GM12875 (cell line): ENCODE measurements around the gene UBP1.
"Not testable (repeated sequence)": the region's sequence is repeated elsewhere in the genome, so short reads cannot be mapped to it uniquely, and the experiment has no call there.

Source experiments
- H3K4me3 ChIP-seq: one replicate; pipeline ENCODE4 v1.5.1; 2011; ENCODE audit warnings: low read depth, low read length, control low read depth
- TF ChIP-seq, protein P1 (sequence below): IDR thresholded peaks from 2 replicates; pipeline ENCODE4 v1.5.1; 2011; ENCODE audit warnings: low read depth, mild to moderate bottlenecking, control low read depth, inconsistent platforms, low read length, moderate library complexity, borderline replicate concordance; ENCODE audit not compliant: insufficient read depth

The UBP1 gene

DNA sequence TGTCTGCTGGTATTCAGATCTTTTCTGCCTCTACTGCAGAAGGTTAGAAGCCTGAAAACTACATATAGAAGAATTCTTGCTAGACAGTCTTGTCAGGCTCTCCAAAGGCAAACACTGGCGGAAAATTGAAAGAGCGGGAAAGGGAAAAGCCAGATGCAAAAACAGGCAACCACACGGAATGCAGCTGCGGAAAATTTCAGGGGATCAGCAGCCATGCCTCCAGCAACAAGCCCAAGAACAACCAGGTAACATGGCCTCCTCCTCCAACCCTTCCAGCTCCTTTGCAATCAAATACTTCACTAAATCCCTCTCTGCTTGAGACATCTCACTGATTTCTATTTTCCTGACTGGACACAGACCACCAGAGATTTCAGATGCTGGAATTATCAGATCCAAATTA is 9.6 kb downstream of the UBP1 start:
- H3K4me3 ChIP-seq, result no peak overlapping the region
- TF ChIP-seq, protein P1, sequence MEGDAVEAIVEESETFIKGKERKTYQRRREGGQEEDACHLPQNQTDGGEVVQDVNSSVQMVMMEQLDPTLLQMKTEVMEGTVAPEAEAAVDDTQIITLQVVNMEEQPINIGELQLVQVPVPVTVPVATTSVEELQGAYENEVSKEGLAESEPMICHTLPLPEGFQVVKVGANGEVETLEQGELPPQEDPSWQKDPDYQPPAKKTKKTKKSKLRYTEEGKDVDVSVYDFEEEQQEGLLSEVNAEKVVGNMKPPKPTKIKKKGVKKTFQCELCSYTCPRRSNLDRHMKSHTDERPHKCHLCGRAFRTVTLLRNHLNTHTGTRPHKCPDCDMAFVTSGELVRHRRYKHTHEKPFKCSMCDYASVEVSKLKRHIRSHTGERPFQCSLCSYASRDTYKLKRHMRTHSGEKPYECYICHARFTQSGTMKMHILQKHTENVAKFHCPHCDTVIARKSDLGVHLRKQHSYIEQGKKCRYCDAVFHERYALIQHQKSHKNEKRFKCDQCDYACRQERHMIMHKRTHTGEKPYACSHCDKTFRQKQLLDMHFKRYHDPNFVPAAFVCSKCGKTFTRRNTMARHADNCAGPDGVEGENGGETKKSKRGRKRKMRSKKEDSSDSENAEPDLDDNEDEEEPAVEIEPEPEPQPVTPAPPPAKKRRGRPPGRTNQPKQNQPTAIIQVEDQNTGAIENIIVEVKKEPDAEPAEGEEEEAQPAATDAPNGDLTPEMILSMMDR, result no peak

DNA sequence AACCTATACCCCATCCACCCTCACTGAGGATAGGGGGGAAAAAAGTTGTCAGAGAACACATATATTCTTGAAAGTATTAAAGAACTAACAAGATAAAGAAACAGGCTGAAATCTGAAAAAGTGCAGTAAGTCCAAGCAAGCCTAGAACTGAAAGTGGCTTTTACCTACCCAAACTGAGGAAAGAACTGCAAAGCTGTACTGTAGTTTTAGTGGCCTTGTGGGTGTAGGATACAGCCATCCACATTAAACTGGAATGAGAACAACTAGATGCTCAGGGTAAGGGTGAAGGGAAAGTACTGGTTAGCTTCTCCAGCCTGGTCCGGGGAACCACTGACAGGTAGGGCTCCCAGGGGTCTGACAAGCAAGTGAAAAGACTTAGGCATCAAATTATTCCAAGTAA is 10.1 kb downstream of the UBP1 start:
- TF ChIP-seq, protein P1, result no peak
- no peak overlapping the region for H3K4me3 ChIP-seq

DNA sequence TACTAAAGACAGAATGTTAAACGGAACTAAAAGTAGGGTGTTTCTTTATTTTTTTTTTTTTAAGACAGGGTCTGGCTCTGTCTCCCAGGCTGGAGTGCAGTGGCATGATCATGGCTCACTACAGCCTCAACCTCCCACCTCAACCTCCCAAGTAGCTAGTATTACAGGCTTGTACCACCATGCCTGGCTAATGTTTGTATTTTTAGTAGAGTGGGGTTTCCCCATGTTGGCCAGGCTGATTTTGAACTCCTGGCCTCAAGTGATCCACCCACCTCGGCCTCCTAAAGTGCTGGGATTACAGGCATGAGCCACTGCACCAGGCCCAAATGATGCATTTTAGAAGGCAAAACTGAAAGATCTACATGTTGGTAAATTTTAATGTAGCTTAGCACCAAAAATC is 10.9 kb downstream of the UBP1 start:
- H3K4me3 ChIP-seq, result not testable (repeated sequence)

DNA sequence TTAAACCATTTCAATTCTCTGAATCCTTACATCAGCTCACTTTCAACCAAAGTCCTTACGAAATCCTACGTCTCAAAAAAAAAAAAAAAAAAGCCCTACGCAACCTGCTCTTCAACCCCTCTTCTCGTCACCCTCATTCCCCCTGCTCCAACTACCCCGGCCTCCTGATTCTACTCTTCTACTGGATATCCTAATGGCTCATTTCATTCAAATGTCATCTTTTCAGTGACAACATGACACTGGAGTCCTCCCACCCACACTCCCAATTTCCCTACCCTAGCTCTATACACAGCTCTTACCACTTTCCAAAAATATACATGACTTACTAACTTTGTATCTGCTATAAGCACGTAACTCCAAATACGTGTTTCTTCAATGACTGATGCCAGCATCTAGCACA is 11.5 kb downstream of the UBP1 start:
- TF ChIP-seq, protein P1, result no peak
- no peak overlapping the region for H3K4me3 ChIP-seq

DNA sequence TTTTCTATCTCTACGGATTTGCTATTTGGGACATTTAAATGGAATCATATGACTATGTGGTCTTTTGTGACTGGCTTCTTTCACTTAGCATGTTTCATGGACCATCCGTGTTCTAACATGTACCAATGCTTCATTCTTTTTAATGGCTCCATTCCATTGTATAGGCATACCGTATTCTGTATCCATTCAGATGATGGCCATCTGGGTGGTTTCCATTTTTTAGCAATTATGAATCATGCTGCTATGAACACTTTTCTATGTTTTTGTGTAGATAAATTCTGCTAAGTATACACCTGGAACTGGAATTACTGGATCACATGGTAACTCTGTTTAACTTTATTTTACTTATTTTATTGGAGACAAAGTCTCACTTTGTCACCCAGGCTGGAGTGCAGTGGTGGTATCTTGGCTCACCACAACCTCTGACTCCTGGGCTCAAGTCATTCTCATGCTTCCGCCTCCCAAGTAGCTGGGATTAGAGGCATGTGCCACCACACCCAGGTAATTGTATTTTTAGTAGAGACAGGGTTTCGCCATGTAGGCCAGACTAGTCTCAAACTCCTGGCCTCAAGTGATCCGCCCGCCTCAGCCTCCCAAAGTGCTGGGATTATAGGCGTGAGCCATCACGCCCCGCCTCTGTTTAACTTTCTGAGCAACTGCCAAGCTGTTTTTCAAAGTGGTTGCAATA is 13.4 kb downstream of the UBP1 start:
- no peak overlapping the region for H3K4me3 ChIP-seq
- TF ChIP-seq, protein P1, result no peak

DNA sequence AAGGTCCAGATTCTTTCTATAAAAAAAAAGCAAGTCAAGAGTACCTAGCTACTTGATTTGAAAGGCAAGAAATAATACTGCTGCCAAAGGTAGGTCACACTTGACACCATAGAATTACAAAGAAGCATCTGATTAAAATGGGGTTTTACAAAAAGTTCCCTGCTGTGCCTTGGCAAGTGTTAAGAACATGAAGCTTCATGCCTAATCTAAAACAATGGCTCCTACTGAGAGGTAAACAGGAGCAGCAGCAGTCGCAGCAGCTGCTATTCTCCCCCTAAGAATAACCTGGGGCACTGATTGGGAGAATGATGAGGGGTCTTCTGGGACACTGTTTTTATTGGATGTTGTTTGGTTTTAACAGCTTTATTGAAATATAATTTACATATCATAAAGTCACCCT is 14.1 kb downstream of the UBP1 start:
- TF ChIP-seq, protein P1, result no peak
- no peak overlapping the region for H3K4me3 ChIP-seq

DNA sequence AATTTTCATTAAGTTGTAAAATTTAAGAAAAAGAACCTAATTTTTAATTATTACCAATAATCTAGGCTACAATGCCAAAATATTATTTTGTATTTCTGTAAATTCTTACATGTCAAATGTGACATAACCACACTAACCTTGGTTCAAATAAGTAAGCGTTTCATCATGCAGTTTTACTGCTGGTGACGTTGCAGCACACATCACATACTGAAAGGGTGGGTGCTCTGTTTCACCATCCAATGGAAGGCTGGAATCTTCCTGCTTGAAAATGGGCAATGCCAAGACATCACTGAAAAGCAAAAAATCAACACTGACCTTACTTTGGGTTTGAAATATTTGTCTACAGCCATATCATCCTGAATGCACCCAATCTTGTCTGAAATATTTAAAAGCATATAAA is 14.8 kb downstream of the UBP1 start:
- no peak overlapping the region for H3K4me3 ChIP-seq
- TF ChIP-seq, protein P1, result no peak
